GM21447 (cell line): ENCODE results near the gene LARGE1.
A peak's percentile ranks its signal among the peaks of the same experiment; 100 is the strongest.

Source experiments
- ATAC-seq: cut with Tn5 transposase; IDR thresholded peaks from one replicate; pipeline ENCODE4 v1.9.1; 2021; ENCODE audit not compliant: unreplicated experiment

LARGE1 gene

GRCh38 chr22:33914131-33914530 lies 6.1 kb downstream of the LARGE1 start:
- ATAC-seq = no peak

- ATAC-seq = no peak
Measured at GRCh38 chr22:33913188-33913587, 7.1 kb downstream of the LARGE1 start.

- ATAC-seq = no peak
Measured at GRCh38 chr22:33909911-33910310, 10.4 kb downstream of the LARGE1 start.

GRCh38 chr22:33909075-33909458 lies 11.2 kb downstream of the LARGE1 start:
- ATAC-seq = no peak

GRCh38 chr22:33908171-33909074 lies 11.9 kb downstream of the LARGE1 start:
- ATAC-seq = no peak

- no peak for ATAC-seq
Measured at GRCh38 chr22:33906954-33907353, 13.3 kb downstream of the LARGE1 start.

GRCh38 chr22:33906475-33906874 lies 13.8 kb downstream of the LARGE1 start:
- no peak for ATAC-seq

- no peak for ATAC-seq
Measured at GRCh38 chr22:33903012-33903411, 17.3 kb downstream of the LARGE1 start.

GRCh38 chr22:33902073-33902472 lies 18.2 kb downstream of the LARGE1 start:
- ATAC-seq = no peak

- ATAC-seq = no peak
Measured at GRCh38 chr22:33898121-33898520, 22.2 kb downstream of the LARGE1 start.

GRCh38 chr22:33897448-33897835 lies 22.8 kb downstream of the LARGE1 start:
- ATAC-seq = no peak

GRCh38 chr22:33896575-33897447 lies 23.5 kb downstream of the LARGE1 start:
- ATAC-seq = peak; percentile 52

- peak; percentile 68 for ATAC-seq
Measured at GRCh38 chr22:33896154-33896553, 24.1 kb downstream of the LARGE1 start.

GRCh38 chr22:33895444-33895843 lies 24.8 kb downstream of the LARGE1 start:
- no peak for ATAC-seq

GRCh38 chr22:33894515-33894914 lies 25.8 kb downstream of the LARGE1 start:
- ATAC-seq = no peak

- no peak for ATAC-seq
Measured at GRCh38 chr22:33894036-33894435, 26.2 kb downstream of the LARGE1 start.

- no peak for ATAC-seq
Measured at GRCh38 chr22:33893512-33893911, 26.8 kb downstream of the LARGE1 start.

- no peak for ATAC-seq
Measured at GRCh38 chr22:33891992-33892391, 28.3 kb downstream of the LARGE1 start.

GRCh38 chr22:33891455-33891854 lies 28.8 kb downstream of the LARGE1 start:
- no peak for ATAC-seq

- no peak for ATAC-seq
Measured at GRCh38 chr22:33889748-33890147, 30.5 kb downstream of the LARGE1 start.

- no peak for ATAC-seq
Measured at GRCh38 chr22:33888821-33889220, 31.5 kb downstream of the LARGE1 start.

GRCh38 chr22:33887173-33887572 lies 33.1 kb downstream of the LARGE1 start:
- no peak for ATAC-seq
